HG02852 (cell line): Measurements from ENCODE around the gene OTUD5.
A peak's percentile ranks its signal among the peaks of the same experiment; 100 is the strongest.

Experiments
- ATAC-seq: cut with Tn5 transposase; IDR thresholded peaks from one replicate; pipeline ENCODE4 v1.9.1; 2021; ENCODE audit warnings: mild to moderate bottlenecking, moderate library complexity; ENCODE audit not compliant: unreplicated experiment

Gene OTUD5

GRCh38 chrX:48913605-48914366 is 43.6 kb downstream of the OTUD5 start:
- ATAC-seq, result no peak

GRCh38 chrX:48911412-48912182 is 45.8 kb downstream of the OTUD5 start, which contains the start of gene SLC35A2:
Gene SLC35A2, minus strand, starts transcription at chrX:48911646. Its CDS starts 10 bp downstream, at chrX:48911636.
- ATAC-seq, result peak; percentile 68

- ATAC-seq, result no peak
Measured at GRCh38 chrX:48910926-48911411, 46.4 kb downstream of the OTUD5 start.

GRCh38 chrX:48909703-48910294 is 47.6 kb downstream of the OTUD5 start:
- ATAC-seq, result no peak

- ATAC-seq, result no peak
Measured at GRCh38 chrX:48908600-48908999, 48.8 kb downstream of the OTUD5 start.

- no peak for ATAC-seq
Measured at GRCh38 chrX:48905090-48905790, 52.2 kb downstream of the OTUD5 start.

- ATAC-seq, result no peak
Measured at GRCh38 chrX:48904626-48905025, 52.8 kb downstream of the OTUD5 start.

- ATAC-seq, result no peak
Measured at GRCh38 chrX:48904180-48904579, 53.2 kb downstream of the OTUD5 start.

GRCh38 chrX:48903290-48903689 is 54.1 kb downstream of the OTUD5 start:
- ATAC-seq, result no peak

GRCh38 chrX:48902776-48903175 is 54.6 kb downstream of the OTUD5 start:
- ATAC-seq, result no peak

GRCh38 chrX:48902135-48902534 is 55.3 kb downstream of the OTUD5 start:
- no peak for ATAC-seq

- no peak for ATAC-seq
Measured at GRCh38 chrX:48901069-48901468, 56.3 kb downstream of the OTUD5 start.

GRCh38 chrX:48899078-48899410 is 58.4 kb downstream of the OTUD5 start:
- no peak for ATAC-seq

- peak; percentile 88 for ATAC-seq
Measured at GRCh38 chrX:48897625-48898306, 59.6 kb downstream of the OTUD5 start, which contains the start of the genes PQBP1 and TIMM17B. Gene PQBP1, plus strand, starts transcription at chrX:48897930. Its CDS starts 580 bp downstream, at chrX:48898510. Gene TIMM17B, minus strand, starts transcription at chrX:48897768. Its CDS starts 19 bp downstream, at chrX:48897749.

- peak; percentile 4 for ATAC-seq
Measured at GRCh38 chrX:48897157-48897624, 60.2 kb downstream of the OTUD5 start.

GRCh38 chrX:48896611-48897011 is 60.8 kb downstream of the OTUD5 start:
- ATAC-seq, result no peak

GRCh38 chrX:48894891-48895290 is 62.5 kb downstream of the OTUD5 start:
- no peak for ATAC-seq

GRCh38 chrX:48893556-48894348 is 63.7 kb downstream of the OTUD5 start:
- no peak for ATAC-seq

GRCh38 chrX:48892896-48893295 is 64.5 kb downstream of the OTUD5 start:
- no peak for ATAC-seq
